Stimulated activated CD8-positive, alpha-beta memory T cell treated with anti-CD3 and anti-CD28 coated beads, Interleukin-7, amount 100 ng/mL, for 24 hours (primary cell): Measurements from ENCODE around the gene RANBP3L.
A peak's percentile ranks its signal among the peaks of the same experiment; 100 is the strongest.

Source experiments
- DNase-seq: peaks from one replicate; pipeline ENCODE4 v3.0.0-alpha.2; 2020; ENCODE audit warnings: low read depth

Gene RANBP3L

GRCh38 chr5:36243653-36244052 is 58.0 kb downstream of the RANBP3L start:
- DNase-seq, result no peak

- DNase-seq, result no peak
Measured at GRCh38 chr5:36242534-36243485, 58.9 kb downstream of the RANBP3L start.

GRCh38 chr5:36241631-36242533 is 59.8 kb downstream of the RANBP3L start, which contains the start of gene NADK2:
Gene NADK2 (minus strand): TSS chr5:36241925. CDS start chr5:36241798, 127 bp downstream.
- DNase-seq, result peak; percentile 83

GRCh38 chr5:36240779-36241630 is 60.7 kb downstream of the RANBP3L start:
- DNase-seq, result peak; percentile 6

GRCh38 chr5:36239370-36240293 is 62.1 kb downstream of the RANBP3L start:
- no peak for DNase-seq

GRCh38 chr5:36238502-36239295 is 63.0 kb downstream of the RANBP3L start:
- DNase-seq, result no peak

GRCh38 chr5:36237751-36238150 is 64.0 kb downstream of the RANBP3L start:
- DNase-seq, result no peak

- no peak for DNase-seq
Measured at GRCh38 chr5:36236801-36237200, 64.9 kb downstream of the RANBP3L start.

- no peak for DNase-seq
Measured at GRCh38 chr5:36232533-36232932, 69.2 kb downstream of the RANBP3L start.

- no peak for DNase-seq
Measured at GRCh38 chr5:36230151-36230790, 71.4 kb downstream of the RANBP3L start.

- DNase-seq, result no peak
Measured at GRCh38 chr5:36228505-36228904, 73.2 kb downstream of the RANBP3L start.

GRCh38 chr5:36227046-36227445 is 74.7 kb downstream of the RANBP3L start:
- DNase-seq, result no peak

GRCh38 chr5:36222620-36223019 is 79.1 kb downstream of the RANBP3L start:
- DNase-seq, result no peak

GRCh38 chr5:36217988-36218387 is 83.7 kb downstream of the RANBP3L start:
- DNase-seq, result no peak

GRCh38 chr5:36217567-36217966 is 84.1 kb downstream of the RANBP3L start:
- DNase-seq, result no peak

GRCh38 chr5:36215910-36216309 is 85.8 kb downstream of the RANBP3L start:
- DNase-seq, result no peak

- no peak for DNase-seq
Measured at GRCh38 chr5:36214436-36214835, 87.3 kb downstream of the RANBP3L start.

GRCh38 chr5:36209664-36210063 is 92.0 kb downstream of the RANBP3L start:
- DNase-seq, result no peak

GRCh38 chr5:36208786-36209185 is 92.9 kb downstream of the RANBP3L start:
- DNase-seq, result no peak
